Putamen (tissue), 1 donor: Measurements from ENCODE around the gene GABRR1.
"Not testable (repeated sequence)": the region's sequence is repeated elsewhere in the genome, so short reads cannot be mapped to it uniquely, and the experiment has no call there.

Source experiments
- DNase-seq: peaks from one replicate; pipeline ENCODE4 v3.0.0-alpha.2; 2016; ENCODE audit warnings: low spot score

The GABRR1 gene

DNA sequence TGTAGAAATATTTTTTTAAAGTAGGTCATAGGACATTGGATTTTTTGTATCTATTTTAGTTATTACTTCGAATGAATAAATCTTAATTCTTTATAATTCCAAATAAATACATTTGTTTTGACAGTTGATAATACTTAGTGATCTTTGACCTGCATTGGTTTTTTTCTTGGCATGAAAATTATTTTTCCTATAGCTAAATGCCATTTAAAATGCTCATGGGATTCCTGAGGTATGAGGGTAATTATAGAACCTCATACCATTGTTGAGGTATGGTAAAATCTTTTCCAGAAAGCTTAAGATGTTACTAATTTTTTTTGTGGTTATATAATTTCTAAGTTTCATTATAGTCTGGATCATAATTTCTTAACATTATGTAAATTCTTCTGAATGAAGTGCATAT, 63.0 kb downstream of the GABRR1 start:
- DNase-seq: no peak

DNA sequence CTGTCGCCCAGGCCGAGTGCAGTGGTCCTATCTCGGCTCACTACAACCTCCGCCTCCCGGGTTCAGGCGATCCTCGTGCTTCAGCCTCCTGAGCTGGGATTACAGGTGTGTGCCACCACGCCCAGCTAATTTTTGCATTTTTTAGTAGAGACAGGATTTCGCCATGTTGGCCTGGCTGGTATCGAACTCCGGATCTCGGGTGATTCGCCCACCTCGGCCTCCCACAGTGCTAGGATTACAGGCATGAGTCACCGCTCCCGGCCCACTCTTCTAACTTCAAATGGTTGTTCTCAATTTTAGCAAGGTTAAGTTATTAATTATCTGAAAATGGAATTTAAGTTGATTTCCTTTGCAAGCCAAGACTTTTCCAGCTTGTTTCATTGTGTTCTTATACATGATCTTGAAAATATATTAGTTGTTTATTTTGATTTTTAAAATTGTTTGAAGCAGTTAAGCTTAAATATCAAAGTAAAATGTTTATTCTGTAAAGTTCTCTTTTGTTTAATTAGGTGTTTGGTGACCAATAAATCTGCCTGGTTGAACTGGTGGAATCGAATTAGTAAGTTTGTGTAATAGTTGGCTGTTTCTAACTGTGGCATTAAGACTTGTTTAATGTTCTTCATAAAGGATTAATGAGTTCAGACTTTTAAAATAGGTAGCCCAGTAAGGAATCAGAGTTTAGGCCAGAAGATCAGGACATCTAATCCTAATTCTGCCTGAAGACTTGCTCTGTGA, 69.0 kb downstream of the GABRR1 start:
- peak; percentile 38 for DNase-seq

DNA sequence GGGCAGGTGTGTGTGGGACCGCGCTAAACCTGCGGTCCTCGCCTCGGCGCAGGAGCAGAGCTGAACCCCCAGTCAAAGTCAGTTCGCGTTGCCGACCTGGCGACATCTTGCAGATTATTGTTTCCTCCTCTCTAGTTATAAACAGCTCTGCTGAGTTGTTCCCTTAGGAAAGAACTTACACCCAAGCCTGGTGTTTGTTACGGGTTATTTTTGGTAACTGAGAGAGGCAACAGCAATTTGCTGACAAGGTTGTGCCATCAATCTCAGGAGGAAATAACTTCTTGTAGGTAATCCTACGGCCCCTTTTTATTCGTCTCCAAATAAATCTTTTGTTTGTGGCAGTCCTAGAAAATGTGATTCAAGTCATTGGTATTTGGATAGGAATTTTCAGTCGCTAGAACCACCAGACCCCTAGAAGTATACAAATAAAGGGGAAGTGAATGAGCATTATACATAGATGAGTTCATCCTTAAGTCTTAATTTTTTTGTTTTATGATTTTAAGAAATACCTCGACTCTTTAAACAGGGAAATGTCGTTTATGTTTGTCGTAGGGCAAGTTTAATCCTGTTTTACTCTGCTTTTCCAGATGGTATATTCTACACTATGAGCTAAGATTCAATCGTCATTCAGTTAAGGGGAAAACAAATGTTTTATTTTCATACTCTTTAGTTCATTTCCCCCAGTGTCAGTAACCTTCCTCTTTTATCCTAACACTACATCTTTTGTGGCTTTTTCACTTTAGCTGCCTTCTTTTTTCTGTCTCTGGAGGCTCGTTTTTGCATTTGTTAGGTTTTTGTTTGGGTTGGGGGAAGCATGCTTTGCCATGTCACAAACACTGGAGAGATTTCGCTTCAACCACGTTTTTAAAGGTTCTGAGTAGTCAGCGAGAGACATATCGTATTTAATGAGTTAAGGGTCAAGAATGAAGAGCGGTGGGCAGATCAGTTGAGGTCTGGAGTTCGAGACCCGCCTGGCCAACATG, 70.1 kb downstream of the GABRR1 start:
- DNase-seq: peak; percentile 9

DNA sequence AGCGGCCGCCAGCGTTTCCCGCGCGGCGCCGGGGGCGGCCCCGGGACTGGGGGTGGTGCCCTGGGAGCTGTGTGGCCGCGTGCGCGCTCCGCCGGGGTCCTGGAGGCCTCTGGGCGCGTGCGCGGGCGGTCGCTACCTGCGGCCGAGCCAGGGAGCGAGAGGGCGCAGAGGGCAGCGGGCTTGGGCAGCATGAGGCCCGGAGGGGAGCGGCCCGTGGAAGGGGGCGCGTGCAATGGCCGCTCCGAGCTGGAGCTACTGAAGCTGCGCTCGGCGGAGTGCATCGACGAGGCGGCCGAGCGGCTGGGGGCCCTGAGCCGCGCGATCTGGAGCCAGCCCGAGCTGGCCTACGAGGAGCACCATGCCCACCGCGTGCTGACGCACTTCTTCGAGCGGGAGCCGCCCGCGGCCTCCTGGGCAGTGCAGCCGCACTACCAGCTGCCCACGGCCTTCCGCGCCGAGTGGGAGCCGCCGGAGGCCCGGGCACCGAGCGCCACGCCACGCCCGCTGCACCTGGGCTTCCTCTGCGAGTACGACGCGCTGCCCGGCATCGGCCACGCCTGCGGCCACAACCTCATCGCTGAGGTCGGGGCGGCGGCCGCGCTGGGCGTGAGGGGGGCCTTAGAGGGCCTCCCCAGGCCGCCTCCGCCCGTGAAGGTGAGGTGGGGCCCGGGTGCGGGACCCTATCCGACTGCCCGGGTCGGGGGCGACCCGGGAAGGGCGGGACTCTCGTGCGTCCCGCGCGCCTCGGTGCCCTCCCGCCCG, 71.0 kb downstream of the GABRR1 start, which contains the start of gene PM20D2:
PM20D2 (plus strand) TSS at position 100 of the 762 bp plus-strand sequence; CDS start at position 190, 90 bp downstream.
- peak; percentile 51 for DNase-seq

DNA sequence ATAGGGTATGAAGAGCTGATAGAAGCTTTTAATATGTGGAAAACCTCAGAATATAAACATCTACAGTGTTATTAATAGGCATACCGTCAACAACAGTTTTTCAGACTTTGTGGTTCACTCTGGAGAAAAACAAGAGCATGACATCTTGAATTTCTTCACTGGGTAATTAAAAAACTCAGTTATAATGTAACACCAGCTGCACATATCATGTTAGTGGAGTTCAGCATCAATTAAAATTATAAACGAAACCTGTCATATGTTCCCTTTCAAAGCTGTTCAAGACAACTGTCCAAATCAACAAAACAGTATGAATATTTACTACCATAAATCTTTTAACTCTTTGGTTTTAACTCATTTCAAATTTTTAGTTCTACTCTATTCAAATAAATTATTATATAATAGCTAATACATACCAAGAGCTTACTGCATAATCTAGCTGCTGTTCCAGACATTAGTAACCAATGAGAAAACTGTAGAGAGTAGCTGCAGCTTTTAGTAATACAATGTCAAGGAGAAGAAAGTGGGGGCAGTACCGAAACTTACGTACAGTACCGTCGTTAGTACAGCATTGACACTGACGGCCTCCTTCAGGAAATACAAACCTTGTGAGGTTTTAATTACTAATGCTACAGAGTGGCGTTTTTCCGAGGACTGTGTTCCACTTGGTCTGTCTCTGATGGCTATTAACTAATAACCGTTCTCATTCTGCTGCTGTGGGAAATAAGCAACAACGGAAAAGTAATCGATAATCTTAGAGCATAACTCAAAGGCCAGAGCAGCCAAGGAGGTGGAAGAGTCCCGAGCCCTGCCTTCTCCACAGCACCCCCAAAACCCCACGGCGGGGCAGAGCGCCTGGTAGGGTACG, 71.8 kb downstream of the GABRR1 start:
- peak; percentile 67 for DNase-seq

DNA sequence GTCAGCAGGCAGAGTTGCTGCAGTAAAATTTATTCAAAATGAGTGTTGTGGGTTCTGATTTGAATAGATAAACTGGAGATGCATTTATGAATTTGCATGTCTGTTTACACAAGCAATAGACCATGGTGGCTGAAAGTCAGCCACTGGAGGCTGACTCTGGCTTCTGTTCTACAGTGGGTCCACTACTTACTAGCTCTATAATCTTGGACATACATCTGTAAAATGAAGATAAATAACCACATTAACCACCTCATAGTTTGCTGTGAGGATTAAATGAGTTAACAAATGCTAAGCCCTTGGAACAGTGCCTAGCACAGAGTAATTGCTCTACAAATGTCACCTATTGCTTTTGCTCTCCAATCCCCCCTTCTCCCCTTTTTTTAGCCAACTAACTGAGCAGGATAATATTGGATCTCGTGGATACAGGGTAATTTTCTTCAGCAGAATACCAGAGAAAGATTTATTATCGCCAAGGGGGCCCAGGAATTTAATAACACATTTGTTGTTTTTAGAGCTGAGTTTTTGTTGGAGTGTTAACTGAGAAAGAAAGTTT, 72.7 kb downstream of the GABRR1 start:
- DNase-seq: no peak

DNA sequence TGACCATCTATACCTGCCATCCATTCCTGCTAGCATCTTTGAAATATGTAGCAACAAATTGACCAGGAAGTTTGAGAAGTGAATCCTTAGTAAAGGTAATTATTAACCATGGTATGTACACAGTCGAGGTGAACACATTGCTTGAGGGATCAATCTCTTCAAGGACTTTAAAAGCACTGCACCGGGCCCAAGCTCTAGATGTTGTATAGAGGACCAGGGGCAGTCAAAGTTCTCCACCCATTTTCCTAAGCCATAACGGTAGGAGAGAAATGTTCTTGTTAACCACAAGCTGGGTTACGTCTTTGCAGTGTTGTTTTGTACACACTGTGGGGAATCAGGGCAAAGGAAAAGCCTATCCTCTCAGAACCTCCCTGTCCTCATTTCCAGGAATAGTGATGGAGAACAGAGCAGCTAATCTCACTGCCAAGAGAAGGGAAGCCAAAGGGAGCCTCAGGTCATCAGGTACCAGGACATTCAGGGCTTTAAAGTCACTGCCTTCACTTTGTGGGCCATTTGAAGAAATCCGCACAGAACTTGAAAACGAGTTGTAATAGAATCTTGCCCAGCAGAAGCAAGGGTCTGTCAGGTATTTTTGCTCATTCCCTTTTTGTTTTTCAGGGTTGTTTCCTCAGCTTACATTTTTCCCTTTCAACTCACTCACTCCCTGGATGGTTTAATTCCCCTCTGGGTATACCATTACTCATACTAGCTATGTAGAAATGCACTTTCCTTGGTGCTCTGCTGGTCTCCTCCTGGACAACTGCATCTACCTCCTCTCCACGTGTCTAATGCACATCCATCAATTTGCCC, 76.6 kb downstream of the GABRR1 start:
- no peak for DNase-seq

DNA sequence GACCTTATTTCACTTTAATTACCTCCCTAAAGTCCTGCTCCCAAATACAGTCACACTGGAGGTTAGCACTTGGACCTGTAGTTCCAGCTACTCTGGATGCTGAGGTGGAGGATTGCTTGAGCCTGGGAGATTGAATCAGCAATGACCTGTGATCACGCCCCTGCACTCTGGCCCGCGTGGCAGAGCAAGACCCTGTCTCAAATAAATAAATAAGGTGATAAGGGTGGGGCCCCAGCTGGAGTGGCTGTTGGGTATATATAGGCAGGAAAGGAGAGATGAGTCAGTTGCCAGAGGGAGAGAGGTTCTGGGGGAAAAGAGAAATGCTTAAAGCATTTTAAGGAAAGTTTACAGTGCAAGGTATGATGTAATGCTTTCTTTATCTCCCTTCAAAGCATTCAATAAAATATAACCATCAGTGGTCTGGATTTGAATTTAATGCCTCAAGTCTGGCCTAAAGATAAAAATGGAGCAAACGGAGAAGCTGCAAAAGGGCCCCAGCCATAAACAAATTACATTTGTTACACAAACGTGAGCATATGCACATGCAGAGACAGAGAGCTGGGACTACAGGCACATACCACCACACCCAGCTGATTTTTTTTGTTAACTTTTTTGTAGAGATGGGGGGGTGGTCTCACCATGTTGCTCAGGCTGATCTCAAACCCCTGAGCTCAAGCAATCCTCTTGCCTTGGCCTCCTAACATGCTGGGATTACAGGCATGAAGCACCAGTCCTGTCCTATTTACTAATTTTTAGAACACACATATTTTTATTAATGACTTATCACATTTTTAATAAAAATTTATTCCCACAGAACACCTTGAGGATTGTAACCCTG, 77.4 kb downstream of the GABRR1 start:
- DNase-seq: no peak

DNA sequence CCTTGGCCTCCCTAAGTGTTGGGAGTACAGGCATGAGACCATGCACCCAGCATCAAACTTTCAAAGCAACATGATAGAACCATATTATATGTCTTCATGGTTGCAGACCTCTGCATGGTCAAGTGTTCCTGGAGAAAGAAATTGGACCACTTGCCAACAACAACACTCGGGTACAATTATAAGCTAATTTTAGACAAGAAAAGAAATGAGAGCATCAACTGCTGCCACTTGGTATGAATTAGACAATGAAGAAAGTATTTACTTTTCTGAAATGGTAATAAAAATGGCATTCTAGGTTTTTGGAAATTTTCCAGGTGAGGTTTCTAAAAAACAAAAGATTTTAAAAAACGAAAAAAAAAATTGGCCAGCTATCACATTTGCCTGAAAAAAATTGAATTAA, 79.0 kb downstream of the GABRR1 start:
- DNase-seq: no peak

DNA sequence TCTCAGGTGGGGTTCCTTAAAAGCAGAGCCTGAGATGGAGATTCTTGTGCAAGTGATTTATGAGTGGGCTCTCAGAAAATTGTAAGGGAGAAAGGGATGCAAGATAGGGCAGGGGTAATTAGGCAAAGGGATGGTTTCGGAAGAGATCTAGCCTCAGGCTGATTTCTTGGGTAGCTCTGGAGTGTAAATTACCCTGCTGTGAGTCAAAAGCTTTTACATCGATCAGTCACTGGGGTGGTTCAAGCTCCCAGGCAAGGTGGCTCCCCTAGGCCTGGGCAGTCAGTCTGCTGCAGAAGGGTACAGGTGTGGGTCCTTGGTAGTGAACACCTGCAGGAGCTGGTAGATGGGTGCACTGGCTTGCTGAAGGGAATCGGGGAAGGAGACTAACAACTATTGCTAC, 82.4 kb downstream of the GABRR1 start:
- no peak for DNase-seq

DNA sequence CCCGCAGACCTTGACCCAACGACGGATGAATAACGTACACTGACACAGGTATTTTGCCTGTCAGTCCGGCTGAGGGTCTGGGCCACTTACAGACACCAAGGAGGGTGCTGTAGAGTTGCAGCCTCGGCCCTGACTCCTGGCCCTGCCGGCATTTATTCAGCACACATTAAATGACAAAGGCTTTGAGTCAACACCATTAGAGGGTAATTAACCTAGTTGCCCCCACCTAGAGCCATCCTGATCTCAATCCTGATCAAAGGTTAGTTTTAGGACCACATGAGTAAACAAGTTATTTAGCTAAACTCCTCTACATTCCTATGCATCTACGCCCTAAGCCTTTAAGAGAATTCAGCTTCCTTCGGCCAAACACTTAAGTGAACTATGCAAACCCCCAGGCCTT, 83.2 kb downstream of the GABRR1 start:
- no peak for DNase-seq

DNA sequence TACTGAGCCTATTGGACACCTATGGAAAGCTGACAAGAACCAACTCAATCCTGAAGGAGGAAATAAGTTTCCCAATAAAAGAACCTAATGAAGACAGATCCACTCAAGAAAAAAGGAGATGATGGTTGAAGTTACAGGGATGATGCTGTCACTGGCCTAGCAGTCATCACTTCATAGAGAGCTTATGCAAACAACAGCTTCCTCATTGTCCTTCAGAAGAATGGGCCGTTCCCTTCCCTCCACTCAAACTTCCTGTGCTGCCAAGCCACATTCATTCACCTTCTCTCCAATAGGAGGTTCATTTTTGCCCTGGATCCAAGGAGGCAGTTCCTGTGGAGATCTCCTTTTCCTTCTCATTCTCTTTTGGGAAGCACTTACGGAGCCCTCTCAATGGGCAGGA, 85.1 kb downstream of the GABRR1 start:
- no peak for DNase-seq

DNA sequence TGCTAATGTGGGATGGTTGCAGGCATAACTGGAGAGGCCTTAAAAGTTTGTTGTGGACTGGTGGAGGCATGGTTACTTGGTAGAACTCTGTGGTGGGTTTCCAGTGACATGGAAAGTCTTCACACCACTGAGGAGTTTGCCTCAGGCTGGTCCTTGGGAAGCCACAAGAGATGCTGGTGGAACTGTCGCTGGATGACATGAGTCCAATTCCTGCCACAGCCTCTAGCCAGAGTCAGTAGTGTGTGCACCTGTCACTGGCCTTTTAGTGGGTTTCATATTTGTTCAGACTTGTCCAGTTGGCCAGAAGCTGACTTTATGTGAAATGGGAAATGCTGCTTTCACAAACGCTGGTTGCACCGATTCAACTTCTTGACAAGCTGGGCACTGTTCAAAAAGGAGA, 85.6 kb downstream of the GABRR1 start:
- no peak for DNase-seq

DNA sequence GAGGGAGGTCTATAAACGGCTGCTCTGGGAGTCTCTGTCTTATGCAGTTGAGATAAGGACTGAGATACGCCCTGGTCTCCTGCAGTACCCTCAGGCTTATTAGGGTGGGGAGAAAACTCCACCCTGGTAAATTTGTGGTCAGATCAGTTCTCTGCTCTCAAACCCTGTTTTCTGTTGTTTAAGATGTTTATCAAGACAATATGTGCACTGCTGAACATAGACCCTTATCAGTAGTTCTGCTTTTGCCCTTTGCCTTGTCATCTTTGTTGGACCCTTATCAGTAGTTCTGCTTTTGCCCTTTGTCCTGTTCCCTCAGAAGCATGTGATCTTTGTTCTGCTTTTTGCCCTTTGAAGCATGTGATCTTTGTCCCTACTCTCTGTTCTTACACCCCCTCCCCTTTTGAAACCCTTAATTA, 88.9 kb downstream of the GABRR1 start:
- DNase-seq: not testable (repeated sequence)
